RWPE2 (cell line): ENCODE data around the gene ODAD2.

ENCODE experiments used
- ATAC-seq: fragments of 200-7000 bp; cut with Tn5 transposase; 3 replicates; pipeline ENCODE4 v1.9.1; 2021; ENCODE audit warnings: low read depth
- DNase-seq: peaks from one replicate; pipeline ENCODE4 v3.0.0-alpha.2; 2020; ENCODE audit warnings: low spot score
- H3K27ac ChIP-seq: fragments of 450-650 bp; 2 replicates; pipeline ENCODE4 v1.5.1; 2017; ENCODE audit warnings: mild to moderate bottlenecking; ENCODE audit not compliant: poor library complexity, severe bottlenecking
- H3K27me3 ChIP-seq: fragments of 250-450 bp; sonication (Bioruptor Pico); 2 replicates; pipeline ENCODE4 v1.5.1; 2021; ENCODE audit warnings: mild to moderate bottlenecking, moderate library complexity; ENCODE audit not compliant: insufficient read depth, poor library complexity, severe bottlenecking
- H3K36me3 ChIP-seq: fragments of 250-450 bp; sonication (Bioruptor Pico); 2 replicates; pipeline ENCODE4 v1.5.1; 2020; ENCODE audit warnings: low read depth, mild to moderate bottlenecking, moderate library complexity
- H3K4me1 ChIP-seq: fragments of 250-450 bp; sonication (Bioruptor Pico); 2 replicates; pipeline ENCODE4 v1.5.1; 2021; ENCODE audit warnings: mild to moderate bottlenecking, moderate library complexity; ENCODE audit not compliant: insufficient read depth, poor library complexity, severe bottlenecking
- H3K4me3 ChIP-seq: fragments of 250-450 bp; sonication (Bioruptor Pico); 2 replicates; pipeline ENCODE4 v1.5.1; 2021; ENCODE audit warnings: mild to moderate bottlenecking, moderate library complexity; ENCODE audit not compliant: severe bottlenecking
- H3K9me3 ChIP-seq: fragments of 250-450 bp; sonication (Bioruptor Pico); 2 replicates; pipeline ENCODE4 v1.5.1; 2021; ENCODE audit warnings: mild to moderate bottlenecking, moderate library complexity; ENCODE audit not compliant: severe bottlenecking
- TF ChIP-seq, protein P1 (sequence below): fragments of 450-650 bp; IDR thresholded peaks from one replicate; pipeline ENCODE4 v1.5.1; 2017; ENCODE audit warnings: mild to moderate bottlenecking, moderate library complexity; ENCODE audit not compliant: poor library complexity, severe bottlenecking

The ODAD2 gene

DNA sequence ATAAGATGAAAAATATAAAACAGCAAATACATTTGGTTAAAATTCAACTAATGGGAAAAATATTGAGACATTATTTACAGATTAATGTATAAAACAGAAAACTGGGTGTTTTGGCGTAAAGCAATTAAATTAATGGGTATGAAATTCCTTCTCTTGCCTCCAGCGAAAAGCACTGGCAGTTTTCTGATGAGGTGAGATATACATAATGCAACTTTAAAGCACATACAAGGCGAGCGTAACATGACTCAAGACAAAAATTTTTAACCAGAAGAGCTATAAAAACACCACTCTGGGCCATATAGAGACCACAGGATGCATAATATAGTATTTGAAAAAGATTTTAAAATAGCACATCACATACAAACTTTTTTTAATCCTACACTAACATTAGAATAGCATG lies 120.6 kb downstream of the ODAD2 start:
- Histone ChIP-seq H3K4me3 (no peak overlapping the region), H3K4me1 (no peaks in the 10 kb centered on the region), H3K9me3 (no peaks in the 10 kb centered on the region), H3K27ac (no peak overlapping the region), H3K27me3 (no peaks in the 10 kb centered on the region), H3K36me3 (no peaks in the 10 kb centered on the region)
- TF ChIP-seq, protein P1, sequence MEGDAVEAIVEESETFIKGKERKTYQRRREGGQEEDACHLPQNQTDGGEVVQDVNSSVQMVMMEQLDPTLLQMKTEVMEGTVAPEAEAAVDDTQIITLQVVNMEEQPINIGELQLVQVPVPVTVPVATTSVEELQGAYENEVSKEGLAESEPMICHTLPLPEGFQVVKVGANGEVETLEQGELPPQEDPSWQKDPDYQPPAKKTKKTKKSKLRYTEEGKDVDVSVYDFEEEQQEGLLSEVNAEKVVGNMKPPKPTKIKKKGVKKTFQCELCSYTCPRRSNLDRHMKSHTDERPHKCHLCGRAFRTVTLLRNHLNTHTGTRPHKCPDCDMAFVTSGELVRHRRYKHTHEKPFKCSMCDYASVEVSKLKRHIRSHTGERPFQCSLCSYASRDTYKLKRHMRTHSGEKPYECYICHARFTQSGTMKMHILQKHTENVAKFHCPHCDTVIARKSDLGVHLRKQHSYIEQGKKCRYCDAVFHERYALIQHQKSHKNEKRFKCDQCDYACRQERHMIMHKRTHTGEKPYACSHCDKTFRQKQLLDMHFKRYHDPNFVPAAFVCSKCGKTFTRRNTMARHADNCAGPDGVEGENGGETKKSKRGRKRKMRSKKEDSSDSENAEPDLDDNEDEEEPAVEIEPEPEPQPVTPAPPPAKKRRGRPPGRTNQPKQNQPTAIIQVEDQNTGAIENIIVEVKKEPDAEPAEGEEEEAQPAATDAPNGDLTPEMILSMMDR, result no peak
- DNase-seq (no peak), ATAC-seq (no peak)

- Histone ChIP-seq H3K4me1 (peaks cover 5% of the 10 kb centered on the region), H3K27me3 (no peaks in the 10 kb centered on the region), H3K9me3 (no peaks in the 10 kb centered on the region), H3K27ac (peak overlapping the region; percentile 19), H3K4me3 (no peak overlapping the region), H3K36me3 (no peaks in the 10 kb centered on the region)
- ATAC-seq (peak; percentile 88), DNase-seq (no peak)
- TF ChIP-seq, protein P1, result peak; percentile 50
These were observed 133.7 kb downstream of the ODAD2 start for GRCh38 chr10:27865221-27865635.

GRCh38 chr10:27861781-27862180 lies 137.1 kb downstream of the ODAD2 start:
- Histone ChIP-seq H3K27me3 (no peaks in the 10 kb centered on the region), H3K36me3 (no peaks in the 10 kb centered on the region), H3K4me1 (peaks cover 5% of the 10 kb centered on the region), H3K27ac (no peak overlapping the region), H3K9me3 (no peaks in the 10 kb centered on the region), H3K4me3 (no peak overlapping the region)
- ATAC-seq (no peak), DNase-seq (no peak)
- TF ChIP-seq, protein P1, result no peak

DNA sequence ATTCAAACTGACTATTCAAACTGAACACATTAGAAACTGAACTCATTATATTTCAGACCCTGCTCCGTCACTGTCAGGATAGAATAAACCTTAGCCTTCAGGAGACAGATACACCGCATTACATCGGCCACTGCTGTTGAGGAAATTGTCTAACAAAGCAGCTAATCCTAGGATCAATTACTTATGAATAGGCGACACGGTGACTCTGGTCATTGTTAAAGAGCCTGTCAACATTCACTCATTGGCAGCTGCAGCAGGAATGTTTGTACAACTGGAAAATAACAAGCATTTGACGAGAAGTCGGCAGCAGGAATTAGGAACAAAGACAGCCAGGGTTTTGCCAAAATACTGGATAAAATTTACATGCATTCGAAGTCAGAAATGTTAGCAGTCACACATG lies 141.3 kb downstream of the ODAD2 start:
- Histone ChIP-seq H3K4me3 (no peak overlapping the region), H3K27me3 (no peaks in the 10 kb centered on the region), H3K4me1 (no peaks in the 10 kb centered on the region), H3K36me3 (no peaks in the 10 kb centered on the region), H3K9me3 (no peaks in the 10 kb centered on the region), H3K27ac (no peak overlapping the region)
- ATAC-seq (no peak), DNase-seq (no peak)
- TF ChIP-seq, protein P1, result no peak

DNA sequence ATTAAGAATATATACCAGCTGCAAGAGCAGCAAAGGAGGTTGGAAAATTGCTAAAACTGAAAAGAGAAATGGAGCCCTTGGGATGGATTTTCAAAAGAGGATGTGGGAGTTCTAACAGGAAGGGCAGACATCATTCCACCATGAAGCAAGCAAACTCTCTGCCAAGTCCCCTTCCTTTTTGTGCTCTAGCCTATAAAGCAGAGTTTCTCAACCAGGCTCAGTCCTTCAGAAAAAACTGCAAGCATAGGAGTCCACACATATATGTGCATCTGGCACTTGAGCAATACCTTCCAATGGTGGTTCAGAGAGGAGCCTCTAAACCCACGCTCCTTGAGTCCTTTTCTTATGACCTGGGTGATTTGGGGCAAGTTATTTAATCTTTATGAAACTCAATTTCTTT lies 154.7 kb downstream of the ODAD2 start:
- Histone ChIP-seq H3K27ac (no peak overlapping the region), H3K9me3 (no peaks in the 10 kb centered on the region), H3K27me3 (no peaks in the 10 kb centered on the region), H3K4me3 (no peak overlapping the region), H3K36me3 (no peaks in the 10 kb centered on the region), H3K4me1 (no peaks in the 10 kb centered on the region)
- TF ChIP-seq, protein P1, result no peak
- DNase-seq (no peak), ATAC-seq (no peak)
